GM12875 (cell line): ENCODE results near the gene OPRL1.
A peak's percentile ranks its signal among the peaks of the same experiment; 100 is the strongest.

Experiments
- H3K4me3 ChIP-seq: one replicate; pipeline ENCODE4 v1.5.1; 2011; ENCODE audit warnings: low read depth, low read length, control low read depth
- TF ChIP-seq, protein P1 (sequence below): IDR thresholded peaks from 2 replicates; pipeline ENCODE4 v1.5.1; 2011; ENCODE audit warnings: low read depth, mild to moderate bottlenecking, control low read depth, inconsistent platforms, low read length, moderate library complexity, borderline replicate concordance; ENCODE audit not compliant: insufficient read depth

Gene OPRL1

GRCh38 chr20:64074963-64075362 lies 4.9 kb upstream of the OPRL1 start:
- TF ChIP-seq, protein P1, sequence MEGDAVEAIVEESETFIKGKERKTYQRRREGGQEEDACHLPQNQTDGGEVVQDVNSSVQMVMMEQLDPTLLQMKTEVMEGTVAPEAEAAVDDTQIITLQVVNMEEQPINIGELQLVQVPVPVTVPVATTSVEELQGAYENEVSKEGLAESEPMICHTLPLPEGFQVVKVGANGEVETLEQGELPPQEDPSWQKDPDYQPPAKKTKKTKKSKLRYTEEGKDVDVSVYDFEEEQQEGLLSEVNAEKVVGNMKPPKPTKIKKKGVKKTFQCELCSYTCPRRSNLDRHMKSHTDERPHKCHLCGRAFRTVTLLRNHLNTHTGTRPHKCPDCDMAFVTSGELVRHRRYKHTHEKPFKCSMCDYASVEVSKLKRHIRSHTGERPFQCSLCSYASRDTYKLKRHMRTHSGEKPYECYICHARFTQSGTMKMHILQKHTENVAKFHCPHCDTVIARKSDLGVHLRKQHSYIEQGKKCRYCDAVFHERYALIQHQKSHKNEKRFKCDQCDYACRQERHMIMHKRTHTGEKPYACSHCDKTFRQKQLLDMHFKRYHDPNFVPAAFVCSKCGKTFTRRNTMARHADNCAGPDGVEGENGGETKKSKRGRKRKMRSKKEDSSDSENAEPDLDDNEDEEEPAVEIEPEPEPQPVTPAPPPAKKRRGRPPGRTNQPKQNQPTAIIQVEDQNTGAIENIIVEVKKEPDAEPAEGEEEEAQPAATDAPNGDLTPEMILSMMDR, result no peak
- H3K4me3 ChIP-seq, result no peak overlapping the region

DNA sequence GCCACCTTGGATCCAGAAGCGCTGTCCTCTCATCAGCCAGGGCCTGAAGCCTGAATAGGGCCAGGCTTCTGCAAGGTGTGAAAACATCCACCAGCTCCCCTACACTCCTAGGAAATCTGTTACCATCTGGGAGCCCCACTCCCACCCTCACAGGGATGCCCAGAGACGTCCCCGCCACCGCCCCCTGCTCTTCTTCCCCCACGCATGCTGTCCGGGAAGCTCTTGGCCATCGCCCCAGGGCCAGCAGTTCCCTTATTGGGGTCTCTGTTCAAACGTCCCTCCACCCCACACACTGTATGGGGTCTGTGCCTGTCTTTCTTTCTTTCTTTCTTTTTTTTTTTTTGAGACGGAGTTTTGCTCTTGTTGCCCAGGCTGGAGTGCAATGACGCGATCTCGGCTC lies 4.3 kb upstream of the OPRL1 start:
- TF ChIP-seq, protein P1, result no peak
- H3K4me3 ChIP-seq, result no peak overlapping the region

DNA sequence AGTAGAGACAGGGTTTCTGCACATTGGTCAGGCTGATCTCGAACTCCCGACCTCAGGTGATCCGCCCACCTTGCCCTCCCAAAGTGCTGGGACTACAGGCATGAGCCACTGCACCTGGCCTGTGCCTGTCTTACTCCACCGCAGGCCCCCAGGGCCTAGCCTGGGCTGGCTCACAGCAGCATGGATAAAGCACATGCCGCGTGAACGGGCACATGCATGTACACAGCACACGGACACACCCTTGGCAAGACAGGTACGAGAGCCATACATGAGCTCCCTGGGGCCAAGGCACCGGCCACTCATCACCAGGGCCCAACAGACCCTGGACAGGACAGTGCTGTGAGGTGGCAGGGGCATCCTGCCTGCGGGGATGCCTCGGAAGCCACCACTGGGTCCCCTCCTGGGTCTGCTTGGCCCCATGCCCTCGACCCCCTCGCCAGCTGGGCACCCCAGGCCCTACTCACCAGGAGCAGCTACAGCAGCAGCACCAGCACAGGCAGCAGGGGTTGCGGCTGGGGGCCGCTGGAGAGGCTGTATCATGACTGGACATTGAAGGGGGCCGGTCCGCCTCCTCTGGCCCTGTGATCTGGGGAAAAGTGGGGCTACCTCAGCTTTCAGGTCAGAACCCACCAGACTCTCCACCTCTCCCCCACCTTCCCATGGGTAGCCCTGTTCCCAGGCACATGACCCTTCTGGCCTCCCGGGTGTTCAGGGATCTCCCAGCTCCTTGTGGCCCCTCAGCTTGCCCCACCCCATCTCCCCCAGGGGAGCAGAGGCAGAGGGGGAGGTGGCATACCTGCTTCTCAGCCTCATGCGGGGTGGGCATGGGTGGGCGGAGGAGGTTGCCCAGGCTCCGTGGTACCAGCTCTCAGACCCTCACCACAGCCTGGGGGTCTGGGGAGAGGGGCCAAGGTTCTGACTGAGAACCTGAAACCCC lies 3.6 kb upstream of the OPRL1 start:
- TF ChIP-seq, protein P1, result no peak
- peak overlapping the region; percentile 71 for H3K4me3 ChIP-seq

DNA sequence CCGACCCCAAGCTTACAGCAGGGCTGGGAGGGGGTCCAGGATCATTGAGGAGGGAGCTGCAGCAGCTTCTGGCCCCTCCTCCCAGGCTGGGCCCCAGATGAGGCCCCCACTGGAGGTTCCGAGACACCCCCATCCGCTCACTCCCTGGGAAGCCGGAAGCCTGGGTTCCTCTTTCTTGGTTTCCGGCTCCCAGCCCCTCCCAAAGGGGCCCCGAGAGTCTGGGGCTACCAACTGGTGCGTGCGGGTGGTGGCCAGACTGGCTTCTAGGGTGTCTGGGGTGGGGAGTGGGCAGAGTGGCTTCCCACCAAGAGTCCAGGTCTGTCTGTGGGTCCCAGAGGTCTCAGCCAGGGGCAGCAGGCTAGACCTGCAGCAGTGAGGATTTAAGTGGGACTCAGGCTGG lies 2.8 kb upstream of the OPRL1 start:
- H3K4me3 ChIP-seq, result peak overlapping the region; percentile 71
- TF ChIP-seq, protein P1, result no peak

DNA sequence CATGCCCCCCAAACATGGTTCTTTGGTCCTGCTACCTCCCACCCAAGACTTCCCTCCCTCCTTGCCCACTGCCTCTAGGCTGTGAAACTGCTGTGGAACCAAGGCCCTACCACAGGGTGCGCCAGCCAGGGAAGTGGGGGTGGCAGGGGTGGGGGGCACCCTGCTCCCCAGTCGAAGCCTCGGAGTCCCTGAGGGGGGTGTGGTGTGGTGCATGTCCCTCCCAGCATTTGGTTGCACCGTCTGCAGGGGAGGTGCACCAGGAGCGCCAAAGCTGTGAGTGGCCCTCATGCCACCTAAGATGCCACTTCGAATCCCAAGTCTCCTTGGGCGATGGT lies 2.4 kb upstream of the OPRL1 start:
- peak overlapping the region; percentile 71 for H3K4me3 ChIP-seq
- TF ChIP-seq, protein P1, result no peak

- TF ChIP-seq, protein P1, result no peak
- H3K4me3 ChIP-seq, result peak overlapping the region; percentile 71
These were observed 1.9 kb upstream of the OPRL1 start for GRCh38 chr20:64077876-64078551.

DNA sequence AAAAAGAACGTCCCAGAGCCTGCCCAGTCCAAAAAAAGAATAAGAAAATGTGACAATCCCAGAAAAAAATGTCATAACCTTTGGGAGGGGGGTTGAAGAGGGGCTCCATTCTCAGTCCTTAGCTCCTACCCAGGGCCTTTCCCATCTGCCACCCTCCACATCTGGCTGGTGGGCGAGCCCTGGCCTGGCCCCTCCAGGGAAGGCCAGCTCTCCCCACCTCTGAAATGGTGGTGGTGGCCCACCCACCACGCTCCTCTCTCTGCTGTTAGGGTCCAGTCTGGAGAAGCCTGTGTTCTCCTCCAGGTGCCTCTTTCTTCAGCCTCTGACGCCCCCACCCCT lies 979 bp upstream of the OPRL1 start:
- TF ChIP-seq, protein P1, result no peak

More for the DNA sequence above, 979 bp upstream of the OPRL1 start:
- H3K4me3 ChIP-seq, result peak overlapping the region; percentile 71
